ENCODE data around the gene GGACT. TPM values are rescaled to one million over a fixed set of nuclear protein-coding genes. Genes with fewer than 3 reads are reported as not detected.
"Not testable (repeated sequence)": the region's sequence is repeated elsewhere in the genome, so short reads cannot be mapped to it uniquely, and the experiment has no call there.

Gene GGACT
- polyA plus RNA-seq (ENCODE audit: insufficient read length in 4 of 4), result 1 to 10 TPM; 4.7 to 6.3 (median 5.5) TPM

GRCh38 chr13:100588331-100589177 is at the start of gene GGACT:
TSS of gene GGACT (minus strand) at chr13:100588789. CDS start at chr13:100532591, 56,198 bp downstream.
- peak in 2 of 4 donors; percentile 40 to 49 for DNase-seq (ENCODE audit: low read depth in 4 of 4, low spot score in 3 of 4)

GRCh38 chr13:100637796-100638195 is 49.2 kb upstream of the GGACT start:
- DNase-seq (ENCODE audit: low read depth in 4 of 4, low spot score in 3 of 4), result no peak

GRCh38 chr13:100637380-100637779 is 48.8 kb upstream of the GGACT start:
- DNase-seq (ENCODE audit: low read depth in 4 of 4, low spot score in 3 of 4), result no peak

GRCh38 chr13:100636441-100636840 is 47.9 kb upstream of the GGACT start:
- no peak for DNase-seq (ENCODE audit: low read depth in 4 of 4, low spot score in 3 of 4)

- no peak for DNase-seq (ENCODE audit: low read depth in 4 of 4, low spot score in 3 of 4)
Observed at GRCh38 chr13:100636004-100636403, 47.4 kb upstream of the GGACT start.

GRCh38 chr13:100634696-100635095 is 46.1 kb upstream of the GGACT start:
- no peak for DNase-seq (ENCODE audit: low read depth in 4 of 4, low spot score in 3 of 4)

- no peak for DNase-seq (ENCODE audit: low read depth in 4 of 4, low spot score in 3 of 4)
Observed at GRCh38 chr13:100633461-100633860, 44.9 kb upstream of the GGACT start.

- no peak for DNase-seq (ENCODE audit: low read depth in 4 of 4, low spot score in 3 of 4)
Observed at GRCh38 chr13:100630555-100630954, 42.0 kb upstream of the GGACT start.

GRCh38 chr13:100627120-100627519 is 38.5 kb upstream of the GGACT start:
- DNase-seq (ENCODE audit: low read depth in 4 of 4, low spot score in 3 of 4), result no peak

- no peak for DNase-seq (ENCODE audit: low read depth in 4 of 4, low spot score in 3 of 4)
Observed at GRCh38 chr13:100625447-100625846, 36.9 kb upstream of the GGACT start.

- DNase-seq (ENCODE audit: low read depth in 4 of 4, low spot score in 3 of 4), result no peak
Observed at GRCh38 chr13:100620792-100621191, 32.2 kb upstream of the GGACT start.

- DNase-seq (ENCODE audit: low read depth in 4 of 4, low spot score in 3 of 4), result no peak
Observed at GRCh38 chr13:100619940-100620339, 31.4 kb upstream of the GGACT start.

GRCh38 chr13:100618897-100619296 is 30.3 kb upstream of the GGACT start:
- DNase-seq (ENCODE audit: low read depth in 4 of 4, low spot score in 3 of 4), result not testable (repeated sequence)

GRCh38 chr13:100613031-100613430 is 24.4 kb upstream of the GGACT start:
- no peak for DNase-seq (ENCODE audit: low read depth in 4 of 4, low spot score in 3 of 4)

- no peak for DNase-seq (ENCODE audit: low read depth in 4 of 4, low spot score in 3 of 4)
Observed at GRCh38 chr13:100611678-100612492, 23.3 kb upstream of the GGACT start.

GRCh38 chr13:100610391-100611347 is 22.1 kb upstream of the GGACT start:
- no peak for DNase-seq (ENCODE audit: low read depth in 4 of 4, low spot score in 3 of 4)

GRCh38 chr13:100608906-100609305 is 20.3 kb upstream of the GGACT start:
- no peak for DNase-seq (ENCODE audit: low read depth in 4 of 4, low spot score in 3 of 4)

- DNase-seq (ENCODE audit: low read depth in 4 of 4, low spot score in 3 of 4), result no peak
Observed at GRCh38 chr13:100608489-100608888, 19.9 kb upstream of the GGACT start.

GRCh38 chr13:100604918-100605710 is 16.5 kb upstream of the GGACT start:
- DNase-seq (ENCODE audit: low read depth in 4 of 4, low spot score in 3 of 4), result peak in 2 of 4 donors; percentile 36 to 59

Measured in right renal pelvis (tissue), 4 donors.